IMR-90 (cell line): ENCODE results near the gene GCN1. TPM values are rescaled to one million over a fixed set of nuclear protein-coding genes. Genes with fewer than 3 reads are reported as not detected.

Experiments used
- ATAC-seq: fragments of 200-7000 bp; cut with Tn5 transposase; 2 replicates; pipeline ENCODE4 v1.9.1; 2020; ENCODE audit warnings: low read depth, mild to moderate bottlenecking, moderate library complexity
- BruUV-seq: library from RNA; stranded (reverse); fragments of 400-500 nt; replicated peaks from 2 replicates; lab custom pipeline; 2021; lab: Mats Ljungman, UMichigan
- CTCF ChIA-PET: fragments of 300-600 bp; formaldehyde crosslinking; extraction: SDS; loops from one replicate; lab custom pipeline; 2021; ENCODE audit warnings: antibody characterized with exemption; lab: Yijun Ruan, JAX
- POLR2A ChIA-PET: fragments of 300-600 bp; sonication (Branson Sonifier 250); formaldehyde crosslinking; loops from one replicate; lab custom pipeline; 2022; ENCODE audit warnings: antibody characterized with exemption; ENCODE audit not compliant: unreplicated experiment; lab: Charles Lee
- DNase-seq: peaks from one replicate; pipeline ENCODE4 v3.0.0; 2013
- H2AFZ ChIP-seq: replicated peaks from 2 replicates; pipeline ENCODE3; 2013; ENCODE audit warnings: low read length, mild to moderate bottlenecking; ENCODE audit not compliant: poor library complexity
- H2AK5ac ChIP-seq: 2 replicates; pipeline ENCODE4 v1.6.1; 2013; ENCODE audit warnings: low read depth, low read length, inconsistent platforms
- H2AK9ac ChIP-seq: replicated peaks from 2 replicates; pipeline ENCODE3; 2013; ENCODE audit warnings: mild to moderate bottlenecking, low read depth, low read length, moderate library complexity; ENCODE audit not compliant: poor library complexity
- H2BK120ac ChIP-seq: 2 replicates; pipeline ENCODE4 v1.6.1; 2013; ENCODE audit warnings: low read depth, low read length, inconsistent platforms
- H2BK15ac ChIP-seq: 3 replicates; pipeline ENCODE4 v1.6.1; 2013; ENCODE audit warnings: low read depth, low read length, inconsistent platforms
- H2BK20ac ChIP-seq: 2 replicates; pipeline ENCODE4 v1.6.1; 2013; ENCODE audit warnings: low read depth, mild to moderate bottlenecking, inconsistent platforms, low read length, moderate library complexity
- H2BK5ac ChIP-seq: 2 replicates; pipeline ENCODE4 v1.6.1; 2013; ENCODE audit warnings: mild to moderate bottlenecking, low read depth, low read length, inconsistent platforms; ENCODE audit not compliant: poor library complexity, severe bottlenecking
- H3K14ac ChIP-seq: replicated peaks from 2 replicates; pipeline ENCODE4 v1.6.1; 2013; ENCODE audit warnings: low read depth, low read length, inconsistent platforms
- H3K18ac ChIP-seq: 2 replicates; pipeline ENCODE4 v1.6.1; 2013; ENCODE audit warnings: low read depth, low read length, control low read depth
- H3K23ac ChIP-seq: 2 replicates; pipeline ENCODE4 v1.6.1; 2013; ENCODE audit warnings: low read depth, low read length, inconsistent platforms
- H3K27ac ChIP-seq: 2 replicates; pipeline ENCODE4 v1.5.1; 2013; ENCODE audit warnings: mild to moderate bottlenecking, control low read depth, low read length; ENCODE audit not compliant: insufficient read depth
- H3K27me3 ChIP-seq: 2 replicates; pipeline ENCODE4 v1.6.1; 2013; ENCODE audit warnings: low read length; ENCODE audit not compliant: control insufficient read depth, insufficient read depth
- H3K36me3 ChIP-seq: 2 replicates; pipeline ENCODE4 v1.6.1; 2013; ENCODE audit warnings: low read length, mixed read lengths; ENCODE audit not compliant: control insufficient read depth, insufficient read depth
- H3K4ac ChIP-seq: 2 replicates; pipeline ENCODE4 v1.6.1; 2013; ENCODE audit warnings: low read depth, low read length, inconsistent platforms
- H3K4me1 ChIP-seq: 2 replicates; pipeline ENCODE4 v1.6.1; 2013; ENCODE audit warnings: low read length, mixed read lengths; ENCODE audit not compliant: control insufficient read depth, insufficient read depth
- H3K4me2 ChIP-seq: 2 replicates; pipeline ENCODE4 v1.6.1; 2013; ENCODE audit warnings: low read depth, mild to moderate bottlenecking, control low read depth, low read length, moderate library complexity
- H3K4me3 ChIP-seq: 2 replicates; pipeline ENCODE4 v1.5.1; 2013; ENCODE audit warnings: low read depth, mild to moderate bottlenecking, control low read depth, low read length, moderate library complexity; ENCODE audit not compliant: insufficient read depth
- H3K56ac ChIP-seq: 2 replicates; pipeline ENCODE4 v1.6.1; 2013; ENCODE audit warnings: low read length, inconsistent platforms; ENCODE audit not compliant: insufficient read depth; ENCODE audit errors: extremely low read depth
- H3K79me1 ChIP-seq, 2 experiments: 2 replicates each; pipeline ENCODE4 v1.6.1; 2013; ENCODE audit warnings: low read length in 2 of 2, inconsistent platforms in 1 of 2, low read depth in 1 of 2
- H3K9ac ChIP-seq: 2 replicates; pipeline ENCODE4 v1.6.1; 2013; ENCODE audit warnings: low read depth, low read length, control low read depth
- H3K9me1 ChIP-seq: 2 replicates; pipeline ENCODE4 v1.6.1; 2013; ENCODE audit warnings: low read length, inconsistent platforms; ENCODE audit not compliant: insufficient read depth
- H3K9me3 ChIP-seq: 2 replicates; pipeline ENCODE4 v1.6.1; 2013; ENCODE audit warnings: low read length; ENCODE audit not compliant: control insufficient read depth, insufficient read depth
- H4K20me1 ChIP-seq: 2 replicates; pipeline ENCODE4 v1.6.1; 2013; ENCODE audit warnings: low read length, inconsistent platforms; ENCODE audit not compliant: insufficient read depth
- H4K5ac ChIP-seq: 2 replicates; pipeline ENCODE4 v1.6.1; 2013; ENCODE audit warnings: mild to moderate bottlenecking, low read depth, low read length, control low read depth
- H4K8ac ChIP-seq, 2 experiments: 2 replicates each; pipeline ENCODE4 v1.6.1; 2013; ENCODE audit warnings: low read depth in 2 of 2, low read length in 2 of 2, control low read depth in 1 of 2, inconsistent platforms in 1 of 2
- H4K91ac ChIP-seq: 2 replicates; pipeline ENCODE4 v1.6.1; 2013; ENCODE audit warnings: low read depth, low read length, inconsistent platforms; ENCODE audit not compliant: insufficient read depth
- POLR2A ChIP-seq: IDR thresholded peaks from 2 replicates; pipeline ENCODE4 v1.6.1; 2012; ENCODE audit warnings: mild to moderate bottlenecking, low read depth, low read length
- RAD21 ChIP-seq: IDR thresholded peaks from 2 replicates; pipeline ENCODE4 v1.6.1; 2012; ENCODE audit warnings: low read length, improper control_type of control experiment
- WGBS, 2 experiments: methylation state at CpG; one replicate each; pipeline versions ENCODE4 v1.1.5 to v1.1.7; 2013; ENCODE audit warnings: missing lambda C conversion rate in 2 of 2; ENCODE audit not compliant: insufficient read length in 1 of 2; ENCODE audit errors: extremely low coverage in 2 of 2; 5-methylcytosine and 5-hydroxymethylcytosine counted together
- dilution Hi-C: fragments of 300-500 bp; cut with HindIII; formaldehyde crosslinking; loops from one replicate; pipeline ENCODE4 v1.14.3; 2018; ENCODE audit warnings: low sequenced_read_pairs; ENCODE audit not compliant: unreplicated experiment
- in situ Hi-C: fragments of 300-500 bp; cut with MboI; formaldehyde crosslinking; loops from 3 replicates; pipeline ENCODE4 v1.14.3; 2019; ENCODE audit warnings: low sequenced_read_pairs, inconsistent platforms, mixed read lengths
- intact Hi-C: fragments of 100-400 bp; cut with micrococcal nuclease; formaldehyde crosslinking; loops from 2 replicates; pipeline ENCODE4 v1.10.0; 2022
- polyA plus RNA-seq, 3 experiments: library from polyadenylated mRNA; depleted of rRNA; stranded (reverse); fragments of >200 nt; gene quantifications; 2 replicates each; pipeline ENCODE4 v1.2.3, GENCODE V29; 2012; ENCODE audit warnings: low replicate concordance in 1 of 3
- total RNA-seq: library from RNA; depleted of rRNA; stranded (reverse); fragments of >200 nt; gene quantifications from 2 replicates; pipeline ENCODE4 v1.2.3, GENCODE V29; 2012

The GCN1 gene
- total and polyA plus RNA-seq, 2 of the 4 experiments (the other 2 are of a cell fraction): 57.8 to 77.6 TPM

GRCh38 chr12:120116441-120116791 lies 78.1 kb downstream of the GCN1 start, which contains the start of gene RAB35:
RAB35 (minus strand) TSS chr12:120116753; CDS start chr12:120116650, 103 bp downstream.
- no peak for DNase-seq
- Histone ChIP-seq H3K9me3 (no peaks in the 10 kb centered on the region), H3K4me3 (peak within 1 kb of the TSS; percentile 95), H3K4me2 (peak within 1 kb of the TSS; percentile 95), H3K18ac (peak within 1 kb of the TSS; percentile 89), H3K27me3 (no peaks in the 10 kb centered on the region), H2AK5ac (peak within 1 kb of the TSS; percentile 98), H3K9ac (peak within 1 kb of the TSS; percentile 98), H2AFZ (peak within 1 kb of the TSS; percentile 97), H3K14ac (peak within 1 kb of the TSS; percentile 99), H4K20me1 (peaks cover 56% of the 10 kb centered on the region), H3K56ac (peak within 1 kb of the TSS; percentile 82; the same call in 1 of the 2 replicates), H3K4me1 (peaks cover 19% of the 10 kb centered on the region), H3K9me1 (peaks cover 31% of the 10 kb centered on the region), H4K91ac (peak within 1 kb of the TSS; percentile 92), H3K23ac (peak within 1 kb of the TSS; percentile 98), H2BK5ac (peak within 1 kb of the TSS; percentile 93), H3K79me1 (peaks cover 19 to 64% of the 10 kb centered on the region in 2 experiments), H3K4ac (peak within 1 kb of the TSS; percentile 97), H2BK15ac (peak within 1 kb of the TSS; percentile 87; the same call in 1 of the 3 replicates), H3K27ac (peak within 1 kb of the TSS; percentile 98), H3K36me3 (peaks cover 7% of the 10 kb centered on the region; the same call in 1 of the 2 replicates), H2BK20ac (peak within 1 kb of the TSS; percentile 32; the same call in 1 of the 2 replicates), H4K5ac (peak within 1 kb of the TSS; percentile 83), H4K8ac (peak within 1 kb of the TSS; percentile 67 to 98), H2BK120ac (peak within 1 kb of the TSS; percentile 88; the same call in 1 of the 2 replicates), H2AK9ac (peak within 1 kb of the TSS; percentile 98)
- intact Hi-C loops (no loop called here), dilution Hi-C loops (no loop called here), in situ Hi-C loops (loop anchor here (25.0 kb wide), 1 partner anchor 1754 kb away; the partner anchor contains the start of gene TAOK3)
- CTCF ChIA-PET: no interaction called here
- ATAC-seq: no peak
- WGBS, 2 experiments: no CpG with 5 or more reads among the region's 50 CpGs
- TF ChIP-seq POLR2A: peak; percentile 73
- TF ChIP-seq RAD21: no peak
- no TSS peak for BruUV-seq
- POLR2A ChIA-PET: interaction anchor here (0.6 kb wide), 1 partner anchor 225 kb away, joined by 4 read pairs; no protein-coding TSS in a partner anchor
